C4-2B (cell line): ENCODE measurements around the gene PCGF5.

ENCODE experiments used
- ZFX ChIP-seq: fragments of 450-650 bp; IDR thresholded peaks from 2 replicates; pipeline ENCODE4 v1.6.1; 2017
- TF ChIP-seq, protein P1 (sequence below): fragments of 450-650 bp; conservative IDR thresholded peaks from 2 replicates; pipeline ENCODE4 v1.5.1; 2017; ENCODE audit warnings: mild to moderate bottlenecking

DNA sequence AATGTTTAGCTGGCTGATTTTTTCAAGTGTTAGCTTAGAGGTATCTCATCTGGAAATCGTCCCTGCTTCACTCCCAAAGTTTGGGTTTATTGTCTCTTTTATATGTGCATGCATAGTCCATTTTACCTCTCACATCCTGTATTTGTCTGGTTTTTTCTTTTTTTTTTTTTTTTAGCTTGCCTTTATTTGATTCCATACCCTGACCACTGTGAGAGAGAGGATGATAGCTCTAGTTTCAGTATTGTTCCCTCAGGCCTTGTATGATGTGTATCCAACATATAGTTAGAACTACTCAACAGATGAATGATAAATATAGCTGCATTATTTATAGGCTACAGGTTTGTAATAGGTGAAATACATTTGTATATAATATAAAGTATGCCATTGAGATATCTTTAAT, 29.9 kb downstream of the PCGF5 start:
- TF ChIP-seq, protein P1, sequence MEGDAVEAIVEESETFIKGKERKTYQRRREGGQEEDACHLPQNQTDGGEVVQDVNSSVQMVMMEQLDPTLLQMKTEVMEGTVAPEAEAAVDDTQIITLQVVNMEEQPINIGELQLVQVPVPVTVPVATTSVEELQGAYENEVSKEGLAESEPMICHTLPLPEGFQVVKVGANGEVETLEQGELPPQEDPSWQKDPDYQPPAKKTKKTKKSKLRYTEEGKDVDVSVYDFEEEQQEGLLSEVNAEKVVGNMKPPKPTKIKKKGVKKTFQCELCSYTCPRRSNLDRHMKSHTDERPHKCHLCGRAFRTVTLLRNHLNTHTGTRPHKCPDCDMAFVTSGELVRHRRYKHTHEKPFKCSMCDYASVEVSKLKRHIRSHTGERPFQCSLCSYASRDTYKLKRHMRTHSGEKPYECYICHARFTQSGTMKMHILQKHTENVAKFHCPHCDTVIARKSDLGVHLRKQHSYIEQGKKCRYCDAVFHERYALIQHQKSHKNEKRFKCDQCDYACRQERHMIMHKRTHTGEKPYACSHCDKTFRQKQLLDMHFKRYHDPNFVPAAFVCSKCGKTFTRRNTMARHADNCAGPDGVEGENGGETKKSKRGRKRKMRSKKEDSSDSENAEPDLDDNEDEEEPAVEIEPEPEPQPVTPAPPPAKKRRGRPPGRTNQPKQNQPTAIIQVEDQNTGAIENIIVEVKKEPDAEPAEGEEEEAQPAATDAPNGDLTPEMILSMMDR: no peak
- TF ChIP-seq ZFX: no peak
